ENCODE results near the gene KRT5.

- TF ChIP-seq CTCF (IDR thresholded peaks at IDR 0.05; ENCODE audit: insufficient read depth, low read length): no peak
- no peak for TF ChIP-seq POLR2AphosphoS5 (IDR thresholded peaks at IDR 0.05; ENCODE audit: low read depth)
- TF ChIP-seq, protein P1, sequence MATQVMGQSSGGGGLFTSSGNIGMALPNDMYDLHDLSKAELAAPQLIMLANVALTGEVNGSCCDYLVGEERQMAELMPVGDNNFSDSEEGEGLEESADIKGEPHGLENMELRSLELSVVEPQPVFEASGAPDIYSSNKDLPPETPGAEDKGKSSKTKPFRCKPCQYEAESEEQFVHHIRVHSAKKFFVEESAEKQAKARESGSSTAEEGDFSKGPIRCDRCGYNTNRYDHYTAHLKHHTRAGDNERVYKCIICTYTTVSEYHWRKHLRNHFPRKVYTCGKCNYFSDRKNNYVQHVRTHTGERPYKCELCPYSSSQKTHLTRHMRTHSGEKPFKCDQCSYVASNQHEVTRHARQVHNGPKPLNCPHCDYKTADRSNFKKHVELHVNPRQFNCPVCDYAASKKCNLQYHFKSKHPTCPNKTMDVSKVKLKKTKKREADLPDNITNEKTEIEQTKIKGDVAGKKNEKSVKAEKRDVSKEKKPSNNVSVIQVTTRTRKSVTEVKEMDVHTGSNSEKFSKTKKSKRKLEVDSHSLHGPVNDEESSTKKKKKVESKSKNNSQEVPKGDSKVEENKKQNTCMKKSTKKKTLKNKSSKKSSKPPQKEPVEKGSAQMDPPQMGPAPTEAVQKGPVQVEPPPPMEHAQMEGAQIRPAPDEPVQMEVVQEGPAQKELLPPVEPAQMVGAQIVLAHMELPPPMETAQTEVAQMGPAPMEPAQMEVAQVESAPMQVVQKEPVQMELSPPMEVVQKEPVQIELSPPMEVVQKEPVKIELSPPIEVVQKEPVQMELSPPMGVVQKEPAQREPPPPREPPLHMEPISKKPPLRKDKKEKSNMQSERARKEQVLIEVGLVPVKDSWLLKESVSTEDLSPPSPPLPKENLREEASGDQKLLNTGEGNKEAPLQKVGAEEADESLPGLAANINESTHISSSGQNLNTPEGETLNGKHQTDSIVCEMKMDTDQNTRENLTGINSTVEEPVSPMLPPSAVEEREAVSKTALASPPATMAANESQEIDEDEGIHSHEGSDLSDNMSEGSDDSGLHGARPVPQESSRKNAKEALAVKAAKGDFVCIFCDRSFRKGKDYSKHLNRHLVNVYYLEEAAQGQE (IDR thresholded peaks at IDR 0.05; ENCODE audit: insufficient replicate concordance, low read depth): no peak
- no peak for TF ChIP-seq GABPA (IDR thresholded peaks at IDR 0.05; ENCODE audit: low read depth)
Measured at GRCh38 chr12:52540531-52540930, 20.3 kb upstream of the KRT5 start.

All from HL-60 (cell line).